Sigmoid colon (tissue), 4 donors: ENCODE results near the gene CD81.

ENCODE experiments used
- POLR2A ChIP-seq, 2 donors: fragments of 450-650 bp; IDR thresholded peaks; one replicate each; pipeline ENCODE4 v1.6.1; 2016; ENCODE audit warnings: antibody characterized with exemption in 2 of 2, mild to moderate bottlenecking in 2 of 2, moderate library complexity in 2 of 2
- POLR2AphosphoS5 ChIP-seq, 4 donors: sonication (generic); formaldehyde crosslinking; IDR thresholded peaks; one replicate each; pipeline ENCODE4 v1.6.1; 2017; ENCODE audit warnings: antibody characterized with exemption in 4 of 4
- TF ChIP-seq, protein P1 (sequence below), 4 experiments: fragments of 450-650 bp in 3 of 4; fragments of 200-600 bp in 1 of 4; IDR thresholded peaks; one replicate each; pipeline ENCODE4 v1.5.1; 2016 to 2019; ENCODE audit warnings: antibody characterized with exemption in 4 of 4, mild to moderate bottlenecking in 3 of 4, moderate library complexity in 2 of 4

- TF ChIP-seq, protein P1, sequence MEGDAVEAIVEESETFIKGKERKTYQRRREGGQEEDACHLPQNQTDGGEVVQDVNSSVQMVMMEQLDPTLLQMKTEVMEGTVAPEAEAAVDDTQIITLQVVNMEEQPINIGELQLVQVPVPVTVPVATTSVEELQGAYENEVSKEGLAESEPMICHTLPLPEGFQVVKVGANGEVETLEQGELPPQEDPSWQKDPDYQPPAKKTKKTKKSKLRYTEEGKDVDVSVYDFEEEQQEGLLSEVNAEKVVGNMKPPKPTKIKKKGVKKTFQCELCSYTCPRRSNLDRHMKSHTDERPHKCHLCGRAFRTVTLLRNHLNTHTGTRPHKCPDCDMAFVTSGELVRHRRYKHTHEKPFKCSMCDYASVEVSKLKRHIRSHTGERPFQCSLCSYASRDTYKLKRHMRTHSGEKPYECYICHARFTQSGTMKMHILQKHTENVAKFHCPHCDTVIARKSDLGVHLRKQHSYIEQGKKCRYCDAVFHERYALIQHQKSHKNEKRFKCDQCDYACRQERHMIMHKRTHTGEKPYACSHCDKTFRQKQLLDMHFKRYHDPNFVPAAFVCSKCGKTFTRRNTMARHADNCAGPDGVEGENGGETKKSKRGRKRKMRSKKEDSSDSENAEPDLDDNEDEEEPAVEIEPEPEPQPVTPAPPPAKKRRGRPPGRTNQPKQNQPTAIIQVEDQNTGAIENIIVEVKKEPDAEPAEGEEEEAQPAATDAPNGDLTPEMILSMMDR (IDR thresholded peaks at IDR 0.05): no peak
- TF ChIP-seq POLR2AphosphoS5 (IDR thresholded peaks at IDR 0.05) (no peak), POLR2A (IDR thresholded peaks at IDR 0.05) (no peak)
These were observed 13.3 kb upstream of the CD81 start for GRCh38 chr11:2363577-2364370.
